GM23338 (cell line): ENCODE measurements around the gene SV2A. TPM values are rescaled to one million over a fixed set of nuclear protein-coding genes. Genes with fewer than 3 reads are reported as not detected.

ENCODE experiments used
- ATAC-seq: fragments of 200-7000 bp; cut with Tn5 transposase; 3 replicates; pipeline ENCODE4 v1.9.1; 2020
- DNase-seq: peaks from one replicate; pipeline ENCODE4 v3.0.0-alpha.2; 2015; ENCODE audit warnings: low spot score
- H2AFZ ChIP-seq: fragments of 200-600 bp; sonication (generic); 2 replicates; pipeline ENCODE4 v1.8.0; 2016; ENCODE audit warnings: antibody characterized with exemption, mild to moderate bottlenecking, moderate library complexity
- H3F3A ChIP-seq: fragments of 200-600 bp; sonication (generic); replicated peaks from 2 replicates; pipeline ENCODE4 v1.8.0; 2017; ENCODE audit warnings: antibody characterized with exemption, mixed run types, low read depth
- H3K27ac ChIP-seq: fragments of 200-600 bp; sonication (generic); 2 replicates; pipeline ENCODE4 v1.6.1; 2016; ENCODE audit warnings: low read depth
- H3K27me3 ChIP-seq: fragments of 200-600 bp; sonication (generic); 2 replicates; pipeline ENCODE4 v1.8.0; 2016; ENCODE audit warnings: mild to moderate bottlenecking, mixed run types, moderate library complexity; ENCODE audit not compliant: insufficient read depth
- H3K36me3 ChIP-seq: fragments of 200-600 bp; sonication (generic); 2 replicates; pipeline ENCODE4 v1.8.0; 2016; ENCODE audit warnings: mild to moderate bottlenecking; ENCODE audit not compliant: insufficient read depth
- H3K4me1 ChIP-seq: fragments of 200-600 bp; sonication (generic); 2 replicates; pipeline ENCODE4 v1.8.0; 2016; ENCODE audit warnings: mild to moderate bottlenecking, moderate library complexity; ENCODE audit not compliant: insufficient read depth
- H3K4me2 ChIP-seq: fragments of 200-600 bp; sonication (generic); 2 replicates; pipeline ENCODE4 v1.7.1; 2017; ENCODE audit warnings: mixed run types
- H3K4me3 ChIP-seq: fragments of 200-600 bp; sonication (generic); 2 replicates; pipeline ENCODE4 v1.6.1; 2016; ENCODE audit warnings: mixed run types
- H3K79me2 ChIP-seq: fragments of 200-600 bp; sonication (generic); replicated peaks from 2 replicates; pipeline ENCODE4 v1.8.0; 2017; ENCODE audit warnings: mild to moderate bottlenecking; ENCODE audit not compliant: insufficient read depth
- H3K9me2 ChIP-seq: fragments of 200-600 bp; sonication (generic); 2 replicates; pipeline ENCODE4 v1.8.0; 2017; ENCODE audit not compliant: insufficient read depth
- H4K20me1 ChIP-seq: fragments of 200-600 bp; sonication (generic); replicated peaks from 2 replicates; pipeline ENCODE4 v1.8.0; 2017; ENCODE audit warnings: mild to moderate bottlenecking; ENCODE audit not compliant: insufficient read depth
- H3K27ac Mint-ChIP-seq: 2 replicates; pipeline ENCODE4 v1.8.0; 2020; ENCODE audit warnings: inconsistent platforms, mild to moderate bottlenecking, moderate library complexity, mixed read lengths
- H3K27me3 Mint-ChIP-seq: 3 replicates; pipeline ENCODE4 v1.8.0; 2022; ENCODE audit warnings: low read depth, mild to moderate bottlenecking, moderate library complexity, mixed read lengths, inconsistent platforms; ENCODE audit not compliant: insufficient read depth, poor library complexity
- H3K36me3 Mint-ChIP-seq: 3 replicates; pipeline ENCODE4 v1.8.0; 2021; ENCODE audit warnings: low read depth, mild to moderate bottlenecking, inconsistent platforms, moderate library complexity, mixed read lengths
- H3K4me1 Mint-ChIP-seq: 3 replicates; pipeline ENCODE4 v1.8.0; 2020; ENCODE audit warnings: mild to moderate bottlenecking, inconsistent platforms, mixed read lengths
- H3K4me3 Mint-ChIP-seq: 3 replicates; pipeline ENCODE4 v1.8.0; 2021; ENCODE audit warnings: moderate library complexity, mild to moderate bottlenecking, inconsistent platforms, mixed read lengths
- H3K9me3 Mint-ChIP-seq: 3 replicates; pipeline ENCODE4 v1.8.0; 2020; ENCODE audit warnings: moderate library complexity, mild to moderate bottlenecking, inconsistent platforms, mixed read lengths
- CTCF ChIP-seq, 2 experiments: fragments of 200-600 bp in 1 of 2; sonication (generic) in 1 of 2; conservative IDR thresholded peaks; 2 replicates each; pipeline versions ENCODE4 v1.5.1 to v1.6.1; 2016 to 2017; ENCODE audit warnings: antibody characterized with exemption in 2 of 2, low read depth in 2 of 2, mild to moderate bottlenecking in 2 of 2, moderate library complexity in 1 of 2
- POLR2AphosphoS5 ChIP-seq: IDR thresholded peaks from 2 replicates; pipeline ENCODE4 v1.6.1; 2016; ENCODE audit warnings: antibody characterized with exemption, low read depth
- STAT1 ChIP-seq: IDR thresholded peaks from one replicate; pipeline ENCODE4 v1.6.1; 2016; ENCODE audit warnings: antibody characterized with exemption; ENCODE audit not compliant: unreplicated experiment
- ZNF114 ChIP-seq: fragments of 250-450 bp; sonication (Bioruptor Pico); IDR thresholded peaks from 2 replicates; pipeline ENCODE4 v1.5.0; 2020; ENCODE audit warnings: mild to moderate bottlenecking, moderate library complexity
- ZNF462 ChIP-seq: fragments of 250-450 bp; sonication (Bioruptor Pico); IDR thresholded peaks from 2 replicates; pipeline ENCODE4 v1.5.0; 2020; ENCODE audit warnings: mild to moderate bottlenecking, moderate library complexity
- polyA plus RNA-seq: library from polyadenylated mRNA; unstranded; fragments of >200 nt; fragmentation: Nextera tagmentation; extraction: Ambion mirVana; gene quantifications from 2 replicates; pipeline ENCODE4 v1.2.1, GENCODE V29; 2016
- total RNA-seq: library from RNA; depleted of rRNA; stranded (reverse); fragments of >200 nt; shearing (Covaris generic); gene quantifications from 2 replicates; pipeline ENCODE4 v1.2.3, GENCODE V29; 2014

SV2A gene
- total and polyA plus RNA-seq, 2 experiments from 2014 or later = 17.8 to 41.7 TPM

GRCh38 chr1:149942885-149943284, 25.2 kb upstream of the SV2A start:
- Mint-ChIP-seq H3K27me3 (peaks cover 9% of the 10 kb centered on the region), H3K4me3 (no peak overlapping the region), H3K27ac (no peak overlapping the region; the same call in 1 of the 2 replicates), H3K9me3 (no peaks in the 10 kb centered on the region), H3K4me1 (peaks cover 46% of the 10 kb centered on the region), H3K36me3 (peaks cover 24% of the 10 kb centered on the region)
- H3K27me3 ChIP-seq = no peaks in the 10 kb centered on the region
- H3K36me3 ChIP-seq = peaks cover 13% of the 10 kb centered on the region; the same call in 1 of the 2 replicates
- no peak overlapping the region for H2AFZ ChIP-seq
- H3F3A ChIP-seq = peaks cover 9% of the 10 kb centered on the region; the same call in 1 of the 2 replicates
- H3K4me3 ChIP-seq = no peak overlapping the region
- ATAC-seq (no peak), DNase-seq (no peak)
- peaks cover 37% of the 10 kb centered on the region for H3K4me1 ChIP-seq
- H3K79me2 ChIP-seq = no peaks in the 10 kb centered on the region
- H4K20me1 ChIP-seq = no peaks in the 10 kb centered on the region; the same call in 1 of the 2 replicates
- H3K9me2 ChIP-seq = no peaks in the 10 kb centered on the region
- no peak overlapping the region for H3K27ac ChIP-seq
- TF ChIP-seq STAT1 (no peak), ZNF462 (no peak), ZNF114 (no peak), POLR2AphosphoS5 (no peak)
- no peak overlapping the region for H3K4me2 ChIP-seq

- Mint-ChIP-seq H3K4me3 (no peak overlapping the region), H3K9me3 (no peaks in the 10 kb centered on the region), H3K36me3 (peaks cover 21% of the 10 kb centered on the region), H3K4me1 (peaks cover 52% of the 10 kb centered on the region), H3K27ac (peak overlapping the region; percentile 78; the same call in 1 of the 2 replicates), H3K27me3 (peaks cover 9% of the 10 kb centered on the region)
- Histone ChIP-seq H3K27me3 (no peaks in the 10 kb centered on the region), H3K4me2 (no peak overlapping the region), H4K20me1 (no peaks in the 10 kb centered on the region; the same call in 1 of the 2 replicates), H3K79me2 (no peaks in the 10 kb centered on the region), H3K4me3 (no peak overlapping the region), H3F3A (peaks cover 9% of the 10 kb centered on the region; the same call in 1 of the 2 replicates), H2AFZ (no peak overlapping the region), H3K9me2 (no peaks in the 10 kb centered on the region), H3K36me3 (peaks cover 13% of the 10 kb centered on the region; the same call in 1 of the 2 replicates), H3K4me1 (peaks cover 44% of the 10 kb centered on the region), H3K27ac (no peak overlapping the region)
- ATAC-seq = peak; percentile 83
- DNase-seq = peak; percentile 77
- no peak for TF ChIP-seq STAT1
- TF ChIP-seq CTCF (conservative IDR thresholded peaks at IDR 0.05; ENCODE audit: low read depth in 2 of 2) = peak; percentile 56 to 67
These were observed 24.6 kb upstream of the SV2A start for GRCh38 chr1:149942207-149942606.
